Panc1 (cell line): ENCODE data around the gene TMEM267. TPM values are rescaled to one million over a fixed set of nuclear protein-coding genes. Genes with fewer than 3 reads are reported as not detected.

Source experiments
- ATAC-seq: fragments of 200-7000 bp; cut with Tn5 transposase; 2 replicates; pipeline ENCODE4 v1.9.1; 2020; ENCODE audit warnings: mild to moderate bottlenecking, moderate library complexity
- BruUV-seq: library from RNA; stranded (reverse); fragments of 400-500 nt; replicated peaks from 2 replicates; lab custom pipeline; 2021; lab: Mats Ljungman, UMichigan
- CTCF ChIA-PET: fragments of 300-600 bp; sonication (Branson Sonifier 250); formaldehyde crosslinking; loops from one replicate; lab custom pipeline; 2022; ENCODE audit warnings: antibody characterized with exemption; lab: Charles Lee
- POLR2A ChIA-PET: fragments of 300-600 bp; sonication (Branson Sonifier 250); formaldehyde crosslinking; loops from one replicate; lab custom pipeline; 2022; ENCODE audit warnings: antibody characterized with exemption; lab: Charles Lee
- DNase-seq: peaks from one replicate; pipeline ENCODE4 v3.0.0-alpha.2; 2010; ENCODE audit warnings: low read depth, low spot score
- H3K27ac ChIP-seq: 2 replicates; pipeline ENCODE4 v1.5.1; 2011; ENCODE audit warnings: mild to moderate bottlenecking, low read length, inconsistent platforms
- H3K27me3 ChIP-seq: fragments of 200-500 bp; sonication (Bioruptor generic); 2 replicates; pipeline ENCODE4 v1.6.0; 2014; ENCODE audit warnings: low read length, inconsistent platforms; ENCODE audit not compliant: control insufficient read depth, insufficient read depth
- H3K36me3 ChIP-seq: fragments of 200-500 bp; sonication (Bioruptor generic); 2 replicates; pipeline ENCODE4 v1.5.1; 2014; ENCODE audit warnings: inconsistent platforms, mild to moderate bottlenecking, low read length, moderate library complexity; ENCODE audit not compliant: control insufficient read depth, insufficient read depth
- H3K4me1 ChIP-seq: 2 replicates; pipeline ENCODE4 v1.5.1; 2011; ENCODE audit warnings: inconsistent platforms, mild to moderate bottlenecking, low read length, moderate library complexity; ENCODE audit not compliant: control insufficient read depth, insufficient read depth
- H3K4me3 ChIP-seq, 2 experiments: 2 replicates each; pipeline ENCODE4 v1.5.1; 2011 to 2012; ENCODE audit warnings: low read depth in 2 of 2, low read length in 2 of 2, mild to moderate bottlenecking in 2 of 2, inconsistent platforms in 1 of 2, moderate library complexity in 1 of 2
- H3K9me3 ChIP-seq: fragments of 200-500 bp; sonication (Bioruptor generic); 2 replicates; pipeline ENCODE4 v1.5.1; 2014; ENCODE audit warnings: low read depth, mild to moderate bottlenecking, inconsistent platforms, low read length, moderate library complexity; ENCODE audit not compliant: control insufficient read depth, insufficient read depth
- CTCF ChIP-seq: fragments of 450-650 bp; IDR thresholded peaks from 2 replicates; pipeline ENCODE4 v1.5.1; 2017; ENCODE audit warnings: mild to moderate bottlenecking
- POLR2AphosphoS5 ChIP-seq: IDR thresholded peaks from 2 replicates; pipeline ENCODE4 v1.6.1; 2012; ENCODE audit warnings: mild to moderate bottlenecking, low read depth, low read length, moderate library complexity
- REST ChIP-seq, 2 experiments: IDR thresholded peaks; 2 replicates each; pipeline ENCODE4 v1.6.1; 2011 to 2012; ENCODE audit warnings: low read depth in 2 of 2, control low read depth in 1 of 2, low read length in 1 of 2, mild to moderate bottlenecking in 1 of 2, moderate library complexity in 1 of 2; ENCODE audit not compliant: insufficient read depth in 1 of 2
- SIN3A ChIP-seq: IDR thresholded peaks from 2 replicates; pipeline ENCODE4 v1.6.1; 2012; ENCODE audit warnings: low read depth, mild to moderate bottlenecking, low read length, moderate library complexity, borderline replicate concordance; ENCODE audit not compliant: insufficient read depth
- TCF7L2 ChIP-seq: IDR thresholded peaks from 2 replicates; pipeline ENCODE4 v1.6.1; 2011; ENCODE audit warnings: mild to moderate bottlenecking, low read depth, low read length, inconsistent platforms
- in situ Hi-C: cut with HindIII; loops from 2 replicates; pipeline ENCODE4 v1.10.0; 2016; ENCODE audit warnings: low sequenced_read_pairs, low pct_unique_long_range_greater_than_20kb
- intact Hi-C: fragments of 100-400 bp; cut with micrococcal nuclease; formaldehyde crosslinking; loops from one replicate; pipeline ENCODE4 v1.10.0; 2022; ENCODE audit not compliant: unreplicated experiment
- total RNA-seq: library from RNA; stranded (reverse); gene quantifications from one replicate; pipeline ENCODE4 v1.2.1, GENCODE V29; 2021; ENCODE audit not compliant: unreplicated experiment

The TMEM267 gene
- total RNA-seq, 1 experiment from 2014 or later = 22.0 TPM

- DNase-seq (no peak), ATAC-seq (peak; percentile 56; the same call in 1 of the 2 replicates)
- H3K4me1 ChIP-seq = no peaks in the 10 kb centered on the region
- TF ChIP-seq POLR2AphosphoS5 (no peak), TCF7L2 (no peak), SIN3A (no peak), REST (IDR thresholded peaks at IDR 0.05; ENCODE audit: insufficient read depth in 1 of 2, low read depth in 2 of 2, low read length in 1 of 2) (no peak), CTCF (no peak)
- no peak overlapping the region for H3K4me3 ChIP-seq
- CTCF ChIA-PET = no interaction called here
- no TSS peak for BruUV-seq
- H3K27me3 ChIP-seq = no peaks in the 10 kb centered on the region
- intact Hi-C loops (no loop called here), in situ Hi-C loops (no loop called here)
- POLR2A ChIA-PET = interaction anchor here (1.1 kb wide), 1 partner anchor 17 kb away, joined by 4 read pairs; no protein-coding TSS in a partner anchor
- peaks cover 19% of the 10 kb centered on the region for H3K36me3 ChIP-seq
- no peaks in the 10 kb centered on the region for H3K9me3 ChIP-seq
- H3K27ac ChIP-seq = no peak overlapping the region
Observed at GRCh38 chr5:43523662-43524072, 40.0 kb upstream of the TMEM267 start.

GRCh38 chr5:43520615-43521014 lies 37.0 kb upstream of the TMEM267 start:
- Histone ChIP-seq H3K9me3 (no peaks in the 10 kb centered on the region), H3K27me3 (no peaks in the 10 kb centered on the region), H3K27ac (no peak overlapping the region), H3K4me1 (peaks cover 4% of the 10 kb centered on the region), H3K4me3 (no peak overlapping the region), H3K36me3 (peaks cover 4% of the 10 kb centered on the region)
- ATAC-seq (no peak), DNase-seq (no peak)
- no TSS peak for BruUV-seq
- TF ChIP-seq REST (IDR thresholded peaks at IDR 0.05; ENCODE audit: insufficient read depth in 1 of 2, low read depth in 2 of 2, low read length in 1 of 2) = no peak
- no peak for TF ChIP-seq TCF7L2
- TF ChIP-seq SIN3A = no peak
- no peak for TF ChIP-seq POLR2AphosphoS5
- no peak for TF ChIP-seq CTCF
- ChIA-PET CTCF (no interaction called here), POLR2A (interaction anchor here (0.6 kb wide), 1 partner anchor 274 kb away, joined by 3 read pairs; no protein-coding TSS in a partner anchor)
- in situ Hi-C loops (no loop called here), intact Hi-C loops (no loop called here)
